Measurements from ENCODE around the gene LSM14A. TPM values are rescaled to one million over a fixed set of nuclear protein-coding genes. Genes with fewer than 3 reads are reported as not detected.

LSM14A gene
- polyA plus RNA-seq, 3 donors: 73.2 to 91.8 (median 82.7) TPM

DNA sequence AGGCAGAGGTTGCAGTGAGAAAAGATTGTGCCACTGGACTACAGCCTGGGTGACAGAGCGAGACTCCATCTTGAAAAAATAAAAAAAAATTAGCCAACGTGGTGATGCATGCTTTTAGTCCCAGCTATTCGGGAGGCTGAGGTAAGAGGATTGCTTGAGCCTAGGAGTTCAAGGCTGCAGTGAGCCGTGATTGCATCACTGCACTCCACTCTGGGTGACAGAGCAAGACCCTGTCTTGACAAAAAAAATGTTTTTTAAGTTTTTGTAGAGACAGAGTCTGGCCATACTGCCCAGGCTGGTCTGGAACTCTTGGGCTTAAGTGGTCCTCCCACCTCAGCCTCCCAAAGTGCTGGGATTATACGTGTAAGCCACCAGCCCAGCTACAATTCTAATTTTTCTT is 22.4 kb upstream of the LSM14A start:
- H4K20me1 ChIP-seq (ENCODE audit: insufficient read depth, low read length): no peaks in the 10 kb centered on the region
- Mint-ChIP-seq H3K4me1 (no peaks in the 10 kb centered on the region), H3K27ac (no peak overlapping the region), H3K27me3 (ENCODE audit: low read depth in 3 of 3) (peaks cover 0 to 7% (median 1%) of the 10 kb centered on the region in 3 donors), H3K36me3 (no peaks in the 10 kb centered on the region), H3K4me3 (no peak overlapping the region), H3K9me3 (no peaks in the 10 kb centered on the region)
- H3K9me3 ChIP-seq (replicated peaks in 1 of 2; ENCODE audit: control insufficient read depth in 1 of 2, insufficient read depth in 1 of 2, low read length in 2 of 2): no peaks in the 10 kb centered on the region
- no peak overlapping the region for H3K4me3 ChIP-seq (replicated peaks in 1 of 3; ENCODE audit: low read depth in 2 of 3, low read length in 3 of 3)
- H3K4me1 ChIP-seq (ENCODE audit: control insufficient read depth in 1 of 2, insufficient read depth in 2 of 2, low read length in 2 of 2): no peaks in the 10 kb centered on the region
- DNase-seq: no peak
- H3K27me3 ChIP-seq (ENCODE audit: control insufficient read depth in 2 of 2, insufficient read depth in 2 of 2, low read length in 2 of 2): no peaks in the 10 kb centered on the region
- no peak overlapping the region for H2AFZ ChIP-seq (ENCODE audit: insufficient read depth, low read depth, low read length, poor library complexity, severe bottlenecking)
- 85% methylated on average over 3 of the region's 5 CpGs for whole genome bisulfite sequencing (ENCODE audit: insufficient coverage)
- no peaks in the 10 kb centered on the region for H3K79me2 ChIP-seq (ENCODE audit: insufficient read depth, low read length)
- H3K9ac ChIP-seq (ENCODE audit: insufficient read depth, low read length, poor library complexity, severe bottlenecking): no peak overlapping the region
- intact Hi-C loops (cut with micrococcal nuclease): loop anchor here in 1 of 2 donors (10.0 kb wide), 1 partner anchor 375 kb away; no protein-coding TSS in a partner anchor
- H3K4me2 ChIP-seq (replicated peaks; ENCODE audit: extremely low read depth, low read length, poor library complexity, severe bottlenecking): no peak overlapping the region
- no peak overlapping the region for H3K27ac ChIP-seq (ENCODE audit: low read depth in 1 of 2, low read length in 2 of 2)
- H3K36me3 ChIP-seq (replicated peaks in 1 of 2; ENCODE audit: control insufficient read depth in 1 of 2, insufficient read depth in 2 of 2, low read length in 2 of 2): no peaks in the 10 kb centered on the region
- TF ChIP-seq, protein P1, sequence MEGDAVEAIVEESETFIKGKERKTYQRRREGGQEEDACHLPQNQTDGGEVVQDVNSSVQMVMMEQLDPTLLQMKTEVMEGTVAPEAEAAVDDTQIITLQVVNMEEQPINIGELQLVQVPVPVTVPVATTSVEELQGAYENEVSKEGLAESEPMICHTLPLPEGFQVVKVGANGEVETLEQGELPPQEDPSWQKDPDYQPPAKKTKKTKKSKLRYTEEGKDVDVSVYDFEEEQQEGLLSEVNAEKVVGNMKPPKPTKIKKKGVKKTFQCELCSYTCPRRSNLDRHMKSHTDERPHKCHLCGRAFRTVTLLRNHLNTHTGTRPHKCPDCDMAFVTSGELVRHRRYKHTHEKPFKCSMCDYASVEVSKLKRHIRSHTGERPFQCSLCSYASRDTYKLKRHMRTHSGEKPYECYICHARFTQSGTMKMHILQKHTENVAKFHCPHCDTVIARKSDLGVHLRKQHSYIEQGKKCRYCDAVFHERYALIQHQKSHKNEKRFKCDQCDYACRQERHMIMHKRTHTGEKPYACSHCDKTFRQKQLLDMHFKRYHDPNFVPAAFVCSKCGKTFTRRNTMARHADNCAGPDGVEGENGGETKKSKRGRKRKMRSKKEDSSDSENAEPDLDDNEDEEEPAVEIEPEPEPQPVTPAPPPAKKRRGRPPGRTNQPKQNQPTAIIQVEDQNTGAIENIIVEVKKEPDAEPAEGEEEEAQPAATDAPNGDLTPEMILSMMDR (IDR thresholded peaks at IDR 0.05): no peak

DNA sequence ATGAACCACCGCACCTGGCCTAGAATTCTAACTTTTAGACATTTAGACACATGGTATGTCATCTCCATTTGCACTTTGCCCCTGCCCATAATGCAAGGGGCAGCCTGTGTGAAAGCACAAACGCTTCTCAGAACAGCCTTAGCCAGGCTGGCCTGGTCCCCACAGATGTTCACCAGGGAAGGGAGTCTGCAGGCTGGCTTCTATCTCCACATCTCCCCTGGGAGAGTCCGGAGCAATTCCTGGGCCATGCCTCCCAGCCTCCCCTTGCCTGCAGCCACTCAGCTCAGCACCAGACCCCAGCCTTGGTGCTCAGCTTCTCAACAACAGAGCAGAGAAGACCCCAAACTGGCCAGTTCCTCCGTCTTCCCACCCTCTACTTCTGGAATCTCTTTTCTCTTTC is 21.7 kb upstream of the LSM14A start:
- H3K27me3 ChIP-seq (ENCODE audit: control insufficient read depth in 2 of 2, insufficient read depth in 2 of 2, low read length in 2 of 2): no peaks in the 10 kb centered on the region
- intact Hi-C loops (cut with micrococcal nuclease): no loop called here

More for the DNA sequence above, 21.7 kb upstream of the LSM14A start:
- Histone ChIP-seq H3K36me3 (replicated peaks in 1 of 2; ENCODE audit: control insufficient read depth in 1 of 2, insufficient read depth in 2 of 2, low read length in 2 of 2) (no peaks in the 10 kb centered on the region), H3K27ac (ENCODE audit: low read depth in 1 of 2, low read length in 2 of 2) (no peak overlapping the region), H3K79me2 (ENCODE audit: insufficient read depth, low read length) (no peaks in the 10 kb centered on the region), H3K9ac (ENCODE audit: insufficient read depth, low read length, poor library complexity, severe bottlenecking) (no peak overlapping the region), H2AFZ (ENCODE audit: insufficient read depth, low read depth, low read length, poor library complexity, severe bottlenecking) (no peak overlapping the region), H3K4me2 (replicated peaks; ENCODE audit: extremely low read depth, low read length, poor library complexity, severe bottlenecking) (no peak overlapping the region), H4K20me1 (ENCODE audit: insufficient read depth, low read length) (no peaks in the 10 kb centered on the region), H3K4me1 (ENCODE audit: control insufficient read depth in 1 of 2, insufficient read depth in 2 of 2, low read length in 2 of 2) (no peaks in the 10 kb centered on the region), H3K4me3 (replicated peaks in 1 of 3; ENCODE audit: low read depth in 2 of 3, low read length in 3 of 3) (no peak overlapping the region), H3K9me3 (replicated peaks in 1 of 2; ENCODE audit: control insufficient read depth in 1 of 2, insufficient read depth in 1 of 2, low read length in 2 of 2) (no peaks in the 10 kb centered on the region)
- 97% methylated on average over 3 of the region's 4 CpGs for whole genome bisulfite sequencing (ENCODE audit: insufficient coverage)
- no peak overlapping the region for H3K4me3 Mint-ChIP-seq
- TF ChIP-seq, protein P1 (IDR thresholded peaks at IDR 0.05): no peak
- H3K9me3 Mint-ChIP-seq: no peaks in the 10 kb centered on the region
- DNase-seq: no peak
- H3K27ac Mint-ChIP-seq: no peak overlapping the region
- no peaks in the 10 kb centered on the region for H3K4me1 Mint-ChIP-seq
- peaks cover 0 to 9% (median 1%) of the 10 kb centered on the region in 3 donors for H3K27me3 Mint-ChIP-seq (ENCODE audit: low read depth in 3 of 3)
- H3K36me3 Mint-ChIP-seq: no peaks in the 10 kb centered on the region

Data from CD14-positive monocyte (primary cell).